SW 1271 (cell line): Measurements from ENCODE around the gene PLXDC1.
"Not testable (repeated sequence)": the region's sequence is repeated elsewhere in the genome, so short reads cannot be mapped to it uniquely, and the experiment has no call there.

Experiments used
- DNase-seq, 2 experiments: peaks; one replicate each; lab custom pipeline; 2025; lab: John Stamatoyannopoulos, UW

The PLXDC1 gene

GRCh38 chr17:39181303-39181702 is 29.9 kb upstream of the PLXDC1 start:
- no peak for DNase-seq

- DNase-seq, result peak in 1 of 2 experiments; percentile 17
These were observed 27.1 kb upstream of the PLXDC1 start for GRCh38 chr17:39178536-39178935.

GRCh38 chr17:39177256-39177655 is 25.8 kb upstream of the PLXDC1 start:
- DNase-seq, result no peak

GRCh38 chr17:39175695-39176093 is 24.3 kb upstream of the PLXDC1 start:
- DNase-seq, result no peak

GRCh38 chr17:39174920-39175694 is 23.7 kb upstream of the PLXDC1 start:
- DNase-seq, result peak in 1 of 2 experiments; percentile 32

- DNase-seq, result no peak
These were observed 22.3 kb upstream of the PLXDC1 start for GRCh38 chr17:39173526-39174274.

GRCh38 chr17:39173080-39173479 is 21.6 kb upstream of the PLXDC1 start:
- no peak for DNase-seq

GRCh38 chr17:39171933-39172332 is 20.5 kb upstream of the PLXDC1 start:
- DNase-seq, result no peak

GRCh38 chr17:39170558-39170957 is 19.1 kb upstream of the PLXDC1 start:
- no peak for DNase-seq

GRCh38 chr17:39170109-39170508 is 18.7 kb upstream of the PLXDC1 start:
- no peak for DNase-seq

GRCh38 chr17:39169518-39169917 is 18.1 kb upstream of the PLXDC1 start:
- no peak for DNase-seq

GRCh38 chr17:39169101-39169500 is 17.7 kb upstream of the PLXDC1 start:
- no peak for DNase-seq

- DNase-seq, result not testable (repeated sequence)
These were observed 17.1 kb upstream of the PLXDC1 start for GRCh38 chr17:39168503-39168902.

GRCh38 chr17:39167476-39167875 is 16.0 kb upstream of the PLXDC1 start:
- DNase-seq, result no peak

GRCh38 chr17:39166437-39167335 is 15.2 kb upstream of the PLXDC1 start:
- no peak for DNase-seq

GRCh38 chr17:39165841-39166349 is 14.5 kb upstream of the PLXDC1 start, which contains the start of gene ARL5C:
ARL5C (minus strand) TSS chr17:39166161; CDS start chr17:39165760, 401 bp downstream.
- DNase-seq, result no peak

GRCh38 chr17:39165178-39165840 is 13.9 kb upstream of the PLXDC1 start:
- DNase-seq, result no peak

GRCh38 chr17:39164675-39165143 is 13.3 kb upstream of the PLXDC1 start:
- peak; percentile 38 to 68 for DNase-seq

- no peak for DNase-seq
These were observed 10.5 kb upstream of the PLXDC1 start for GRCh38 chr17:39161962-39162361.

- no peak for DNase-seq
These were observed 7.2 kb upstream of the PLXDC1 start for GRCh38 chr17:39158623-39159022.

- DNase-seq, result no peak
These were observed 5.1 kb upstream of the PLXDC1 start for GRCh38 chr17:39156491-39156890.
